PFSK-1 (cell line): Measurements from ENCODE around the gene MN1.

Experiments
- POLR2AphosphoS5 ChIP-seq: IDR thresholded peaks from 2 replicates; pipeline ENCODE4 v1.6.1; 2012; ENCODE audit warnings: low read depth, mild to moderate bottlenecking, control low read depth, low read length, moderate library complexity
- REST ChIP-seq, 2 experiments: IDR thresholded peaks; 2 replicates each; pipeline versions ENCODE4 v1.6.1 to v1.8.0; 2011 to 2012; ENCODE audit warnings: low read depth in 2 of 2, low read length in 2 of 2, control low read depth in 1 of 2, inconsistent platforms in 1 of 2, mild to moderate bottlenecking in 1 of 2, moderate library complexity in 1 of 2; ENCODE audit not compliant: insufficient read depth in 1 of 2
- SIN3A ChIP-seq: IDR thresholded peaks from 2 replicates; pipeline ENCODE4 v1.6.1; 2012; ENCODE audit warnings: mild to moderate bottlenecking, low read length, moderate library complexity, borderline replicate concordance; ENCODE audit not compliant: insufficient read depth
- TAF1 ChIP-seq: IDR thresholded peaks from 2 replicates; pipeline ENCODE4 v1.6.1; 2012; ENCODE audit warnings: low read length, control low read depth, borderline replicate concordance; ENCODE audit not compliant: insufficient read depth

- TF ChIP-seq SIN3A (no peak), POLR2AphosphoS5 (no peak), REST (IDR thresholded peaks at IDR 0.05; ENCODE audit: insufficient read depth in 1 of 2, low read depth in 2 of 2, low read length in 2 of 2) (no peak), TAF1 (no peak)
Measured at GRCh38 chr22:27835446-27835845, 33.9 kb upstream of the MN1 start.
